Ishikawa (cell line): ENCODE results near the gene TRIM56.

Experiments
- CREB1 ChIP-seq: IDR thresholded peaks from 2 replicates; pipeline ENCODE4 v1.6.1; 2012; ENCODE audit warnings: low read depth
- EGR1 ChIP-seq: IDR thresholded peaks from 2 replicates; pipeline ENCODE4 v1.6.1; 2012
- EP300 ChIP-seq: IDR thresholded peaks from 2 replicates; pipeline ENCODE4 v1.6.1; 2012; ENCODE audit warnings: borderline replicate concordance
- TAF1 ChIP-seq: IDR thresholded peaks from 2 replicates; pipeline ENCODE4 v1.6.1; 2012; ENCODE audit warnings: low read depth, mild to moderate bottlenecking
- TF ChIP-seq, protein P1 (sequence below): IDR thresholded peaks from 2 replicates; pipeline ENCODE4 v1.6.1; 2012; ENCODE audit warnings: low read depth, mild to moderate bottlenecking
- TF ChIP-seq, protein P2 (sequence below): IDR thresholded peaks from 2 replicates; pipeline ENCODE4 v1.6.1; 2012

DNA sequence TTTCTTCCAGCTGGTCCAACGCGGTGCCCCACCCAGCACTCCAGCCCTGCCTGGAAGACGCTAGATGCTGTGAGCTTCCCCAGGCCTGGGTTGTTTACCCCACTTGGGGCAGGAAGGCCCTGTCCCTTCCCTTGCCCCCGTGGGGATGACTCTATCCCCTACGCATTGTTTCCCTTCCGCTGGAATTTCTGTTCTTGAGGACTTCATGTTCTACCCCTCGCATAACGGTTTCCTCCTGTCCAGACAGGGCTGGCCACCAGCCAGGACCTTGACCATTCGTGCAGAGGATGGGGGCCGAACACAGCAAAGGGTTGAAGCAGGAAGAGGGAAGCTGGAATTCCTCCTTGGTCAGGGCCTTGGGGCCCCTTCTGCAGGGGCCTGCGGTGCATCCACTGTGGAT lies 27.0 kb downstream of the TRIM56 start:
- TF ChIP-seq, protein P1, sequence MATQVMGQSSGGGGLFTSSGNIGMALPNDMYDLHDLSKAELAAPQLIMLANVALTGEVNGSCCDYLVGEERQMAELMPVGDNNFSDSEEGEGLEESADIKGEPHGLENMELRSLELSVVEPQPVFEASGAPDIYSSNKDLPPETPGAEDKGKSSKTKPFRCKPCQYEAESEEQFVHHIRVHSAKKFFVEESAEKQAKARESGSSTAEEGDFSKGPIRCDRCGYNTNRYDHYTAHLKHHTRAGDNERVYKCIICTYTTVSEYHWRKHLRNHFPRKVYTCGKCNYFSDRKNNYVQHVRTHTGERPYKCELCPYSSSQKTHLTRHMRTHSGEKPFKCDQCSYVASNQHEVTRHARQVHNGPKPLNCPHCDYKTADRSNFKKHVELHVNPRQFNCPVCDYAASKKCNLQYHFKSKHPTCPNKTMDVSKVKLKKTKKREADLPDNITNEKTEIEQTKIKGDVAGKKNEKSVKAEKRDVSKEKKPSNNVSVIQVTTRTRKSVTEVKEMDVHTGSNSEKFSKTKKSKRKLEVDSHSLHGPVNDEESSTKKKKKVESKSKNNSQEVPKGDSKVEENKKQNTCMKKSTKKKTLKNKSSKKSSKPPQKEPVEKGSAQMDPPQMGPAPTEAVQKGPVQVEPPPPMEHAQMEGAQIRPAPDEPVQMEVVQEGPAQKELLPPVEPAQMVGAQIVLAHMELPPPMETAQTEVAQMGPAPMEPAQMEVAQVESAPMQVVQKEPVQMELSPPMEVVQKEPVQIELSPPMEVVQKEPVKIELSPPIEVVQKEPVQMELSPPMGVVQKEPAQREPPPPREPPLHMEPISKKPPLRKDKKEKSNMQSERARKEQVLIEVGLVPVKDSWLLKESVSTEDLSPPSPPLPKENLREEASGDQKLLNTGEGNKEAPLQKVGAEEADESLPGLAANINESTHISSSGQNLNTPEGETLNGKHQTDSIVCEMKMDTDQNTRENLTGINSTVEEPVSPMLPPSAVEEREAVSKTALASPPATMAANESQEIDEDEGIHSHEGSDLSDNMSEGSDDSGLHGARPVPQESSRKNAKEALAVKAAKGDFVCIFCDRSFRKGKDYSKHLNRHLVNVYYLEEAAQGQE: no peak
- TF ChIP-seq EGR1 (no peak), CREB1 (no peak), EP300 (no peak), TAF1 (no peak)
- TF ChIP-seq, protein P2, sequence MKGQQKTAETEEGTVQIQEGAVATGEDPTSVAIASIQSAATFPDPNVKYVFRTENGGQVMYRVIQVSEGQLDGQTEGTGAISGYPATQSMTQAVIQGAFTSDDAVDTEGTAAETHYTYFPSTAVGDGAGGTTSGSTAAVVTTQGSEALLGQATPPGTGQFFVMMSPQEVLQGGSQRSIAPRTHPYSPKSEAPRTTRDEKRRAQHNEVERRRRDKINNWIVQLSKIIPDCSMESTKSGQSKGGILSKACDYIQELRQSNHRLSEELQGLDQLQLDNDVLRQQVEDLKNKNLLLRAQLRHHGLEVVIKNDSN: no peak
